ENCODE results near the gene SH2B3. TPM values are rescaled to one million over a fixed set of nuclear protein-coding genes. Genes with fewer than 3 reads are reported as not detected.

Gene SH2B3
- total and polyA plus RNA-seq, 12 donors, result 9.9 to 61.4 (median 38.1) TPM

DNA sequence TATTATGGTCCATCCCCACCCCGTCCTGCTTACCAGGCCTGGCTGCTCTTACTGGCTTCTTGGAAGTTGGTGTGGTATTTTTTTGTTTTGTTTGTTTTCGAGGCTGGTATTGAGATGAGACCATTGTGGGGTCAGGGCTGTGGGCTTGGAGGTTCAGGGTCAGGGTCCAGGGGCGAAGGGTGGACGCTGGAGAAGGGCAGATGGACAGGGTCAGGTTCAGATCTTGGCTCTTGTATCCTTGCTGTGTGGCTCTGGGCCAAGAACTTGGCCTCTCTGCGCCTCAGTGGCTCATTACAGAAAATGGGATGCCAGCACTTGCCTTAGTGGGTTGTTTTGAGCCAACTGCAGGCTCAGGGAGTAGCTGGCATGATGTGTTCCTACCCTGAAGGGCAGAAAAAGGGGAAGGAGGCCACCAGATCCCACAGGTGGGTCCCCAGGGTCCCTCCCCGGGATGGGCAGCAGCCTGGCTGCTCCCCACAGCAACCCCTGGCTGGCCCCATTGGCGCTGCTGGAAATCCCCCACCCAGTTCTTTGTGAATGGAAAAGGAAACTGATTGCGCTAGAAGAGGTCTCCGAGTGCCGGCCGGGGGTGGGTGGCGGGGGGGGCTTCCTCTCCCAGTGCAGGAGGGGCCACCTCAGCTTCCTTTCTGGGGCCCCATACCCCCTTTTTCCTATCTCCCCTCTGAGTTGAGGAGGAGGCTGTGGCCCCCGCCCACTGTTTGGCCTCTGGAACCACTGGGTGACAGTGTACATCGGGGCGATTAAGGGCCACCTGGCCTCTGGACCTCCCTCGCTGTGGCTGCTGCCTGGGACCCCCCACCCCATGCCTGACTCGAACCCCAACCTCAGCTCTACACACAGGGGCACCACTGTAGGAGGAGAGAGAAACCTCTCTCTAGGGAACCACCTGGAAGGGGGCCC lies 25.0 kb downstream of the SH2B3 start:
- WGBS, 2 donors, result 34 to 44% methylated on average over 17 of the region's 17 CpGs
- Histone ChIP-seq H3K36me3 (peaks cover 0 to 10% (median 0%) of the 10 kb centered on the region in 9 donors), H3K4me3 (peak overlapping the region in 6 of 10 donors; percentile 6 to 35 (median 19)), H3K4me1 (peaks cover 58 to 100% (median 99%) of the 10 kb centered on the region in 9 donors), H3K27ac (peak overlapping the region; percentile 74 to 93 (median 90)), H3K9me3 (no peaks in the 10 kb centered on the region), H3K27me3 (no peaks in the 10 kb centered on the region)
- ATAC-seq (peak in 5 of 8 donors; percentile 8 to 45 (median 33)), DNase-seq (peak in 1 of 2 donors; percentile 57)
- TF ChIP-seq, protein P1, sequence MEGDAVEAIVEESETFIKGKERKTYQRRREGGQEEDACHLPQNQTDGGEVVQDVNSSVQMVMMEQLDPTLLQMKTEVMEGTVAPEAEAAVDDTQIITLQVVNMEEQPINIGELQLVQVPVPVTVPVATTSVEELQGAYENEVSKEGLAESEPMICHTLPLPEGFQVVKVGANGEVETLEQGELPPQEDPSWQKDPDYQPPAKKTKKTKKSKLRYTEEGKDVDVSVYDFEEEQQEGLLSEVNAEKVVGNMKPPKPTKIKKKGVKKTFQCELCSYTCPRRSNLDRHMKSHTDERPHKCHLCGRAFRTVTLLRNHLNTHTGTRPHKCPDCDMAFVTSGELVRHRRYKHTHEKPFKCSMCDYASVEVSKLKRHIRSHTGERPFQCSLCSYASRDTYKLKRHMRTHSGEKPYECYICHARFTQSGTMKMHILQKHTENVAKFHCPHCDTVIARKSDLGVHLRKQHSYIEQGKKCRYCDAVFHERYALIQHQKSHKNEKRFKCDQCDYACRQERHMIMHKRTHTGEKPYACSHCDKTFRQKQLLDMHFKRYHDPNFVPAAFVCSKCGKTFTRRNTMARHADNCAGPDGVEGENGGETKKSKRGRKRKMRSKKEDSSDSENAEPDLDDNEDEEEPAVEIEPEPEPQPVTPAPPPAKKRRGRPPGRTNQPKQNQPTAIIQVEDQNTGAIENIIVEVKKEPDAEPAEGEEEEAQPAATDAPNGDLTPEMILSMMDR (IDR thresholded peaks at IDR 0.05), result peak in 2 of 9 donors; percentile 19 to 27
- intact Hi-C loops (cut with DNase I), result no loop called here

DNA sequence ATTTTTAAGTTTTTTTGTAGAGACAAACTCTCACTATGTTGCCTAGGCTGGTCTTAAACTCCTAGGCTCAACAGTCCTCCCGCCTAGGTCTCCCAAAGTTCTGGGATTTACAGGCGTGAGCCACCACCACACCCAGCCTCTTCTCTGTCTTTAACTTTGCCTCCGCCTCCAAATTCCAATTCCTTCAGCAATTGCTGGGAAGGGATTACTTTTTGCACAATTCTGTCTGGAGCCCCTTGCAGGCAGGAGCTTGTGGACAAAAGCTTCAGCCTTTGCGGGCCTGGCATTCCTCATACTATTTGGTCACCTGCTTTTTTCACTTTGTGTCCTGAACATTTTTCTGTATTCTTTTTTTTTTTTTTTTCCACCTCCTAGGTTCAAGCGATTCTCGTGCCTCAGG lies 26.0 kb downstream of the SH2B3 start:
- H3K4me3 ChIP-seq, result no peak overlapping the region
- peaks cover 63 to 100% (median 98%) of the 10 kb centered on the region in 9 donors for H3K4me1 ChIP-seq
- 78 to 84% methylated on average over 6 of the region's 6 CpGs for WGBS, 2 donors
- H3K27ac ChIP-seq, result peak overlapping the region; percentile 74 to 93 (median 90)
- no peak for DNase-seq
- intact Hi-C loops (cut with DNase I), result no loop called here
- ATAC-seq, result no peak
- peaks cover 0 to 10% (median 0%) of the 10 kb centered on the region in 9 donors for H3K36me3 ChIP-seq
- no peaks in the 10 kb centered on the region for H3K27me3 ChIP-seq
- H3K9me3 ChIP-seq, result no peaks in the 10 kb centered on the region
- TF ChIP-seq, protein P1 (IDR thresholded peaks at IDR 0.05), result no peak

DNA sequence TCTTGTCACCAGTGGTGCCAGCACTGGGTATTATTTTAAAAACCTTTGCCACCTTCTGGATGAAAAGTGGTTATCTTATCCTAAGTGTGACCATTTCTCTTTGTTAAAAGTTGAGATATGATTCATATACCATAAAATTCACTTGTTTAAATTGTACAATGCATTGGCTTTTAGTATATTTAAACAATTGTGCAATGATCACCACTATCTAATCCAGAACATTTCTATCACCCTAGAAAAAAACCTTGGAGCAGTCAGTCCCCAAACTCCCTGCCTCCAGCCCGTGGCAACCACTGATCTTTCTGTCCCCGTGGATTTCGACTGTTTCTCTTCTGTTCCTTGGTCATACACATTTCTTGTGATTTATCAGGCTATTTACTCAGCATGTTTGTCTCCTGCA lies 28.3 kb downstream of the SH2B3 start:
- H3K9me3 ChIP-seq, result no peaks in the 10 kb centered on the region
- H3K4me3 ChIP-seq, result peak overlapping the region in 7 of 10 donors; percentile 6 to 35 (median 29)
- DNase-seq (no peak), ATAC-seq (no peak)
- TF ChIP-seq, protein P1 (IDR thresholded peaks at IDR 0.05), result no peak
- H3K27me3 ChIP-seq, result no peaks in the 10 kb centered on the region
- peaks cover 55 to 100% (median 98%) of the 10 kb centered on the region in 9 donors for H3K4me1 ChIP-seq
- H3K27ac ChIP-seq, result peak overlapping the region; percentile 72 to 93 (median 87)
- 16 to 54% methylated on average over 3 of the region's 3 CpGs for WGBS, 2 donors
- peaks cover 0 to 3% (median 0%) of the 10 kb centered on the region in 9 donors for H3K36me3 ChIP-seq
- intact Hi-C loops (cut with DNase I), result no loop called here

DNA sequence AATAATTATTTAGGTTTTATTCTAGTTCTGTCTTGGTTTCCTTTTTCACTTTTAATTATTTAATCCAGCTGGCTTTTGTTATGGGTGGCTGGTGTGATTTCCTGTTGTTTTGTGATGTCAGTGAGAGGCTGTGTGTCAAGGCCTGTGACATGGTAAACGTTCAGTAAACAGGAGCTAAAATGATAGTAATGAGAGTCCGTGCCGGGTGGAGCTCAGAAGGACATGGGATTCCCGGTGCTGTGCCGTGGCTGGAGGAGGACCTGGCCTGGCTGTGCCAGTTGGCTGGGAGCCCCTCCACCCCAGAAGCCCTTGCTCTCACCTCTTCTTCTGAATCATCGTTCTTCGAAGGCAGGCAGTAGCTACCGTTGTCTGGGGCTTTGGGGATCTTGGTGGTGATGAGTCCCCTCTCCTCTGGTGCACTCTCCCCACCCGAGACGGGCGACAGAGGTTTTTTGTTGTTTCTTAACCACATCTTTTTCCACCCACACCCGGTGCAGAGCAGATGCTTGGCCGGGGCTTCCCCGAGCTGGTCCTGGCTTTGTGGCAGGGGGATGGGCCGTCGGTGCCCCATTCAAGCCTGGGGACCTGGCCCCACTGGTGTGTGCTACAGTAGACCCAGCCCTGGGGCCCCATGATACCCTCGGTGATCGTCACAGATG lies 29.1 kb downstream of the SH2B3 start:
- TF ChIP-seq, protein P1 (IDR thresholded peaks at IDR 0.05), result no peak
- DNase-seq (peak; percentile 76 to 77), ATAC-seq (peak; percentile 48 to 80 (median 74))
- intact Hi-C loops (cut with DNase I), result no loop called here
- Histone ChIP-seq H3K36me3 (peaks cover 0 to 7% (median 0%) of the 10 kb centered on the region in 9 donors), H3K4me3 (peak overlapping the region in 8 of 10 donors; percentile 2 to 35 (median 24)), H3K4me1 (peaks cover 50 to 100% (median 98%) of the 10 kb centered on the region in 9 donors), H3K27ac (peak overlapping the region; percentile 72 to 93 (median 87)), H3K27me3 (no peaks in the 10 kb centered on the region), H3K9me3 (no peaks in the 10 kb centered on the region)
- WGBS, 2 donors, result 16 to 24% methylated on average over 18 of the region's 18 CpGs

Data from heart right ventricle (tissue), 16 donors.